HEK293 (cell line): Measurements from ENCODE around the gene DCTN5.

ENCODE experiments used
- CTCF ChIA-PET: fragments of 350-600 bp; formaldehyde crosslinking; extraction: SDS; loops from one replicate; lab custom pipeline; 2021; ENCODE audit warnings: antibody characterized with exemption; lab: Yijun Ruan, JAX
- POLR2A ChIA-PET: fragments of 300-600 bp; formaldehyde crosslinking; extraction: SDS; loops from one replicate; lab custom pipeline; 2020; ENCODE audit warnings: antibody characterized with exemption, inconsistent platforms; lab: Yijun Ruan, JAX
- H3K27ac ChIP-seq: fragments of 200-500 bp; sonication (Bioruptor generic); 2 replicates; pipeline ENCODE4 v1.5.1; 2014; ENCODE audit warnings: low read depth, low read length, control low read depth, inconsistent platforms; ENCODE audit errors: extremely low read depth
- H3K36me3 ChIP-seq, 2 experiments: fragments of 200-500 bp in 1 of 2; sonication (Bioruptor generic) in 1 of 2; 1 replicate in 1 of 2; 2 replicates in 1 of 2; pipeline ENCODE4 v1.5.1; 2014 to 2017; ENCODE audit warnings: inconsistent platforms in 2 of 2, low read length in 2 of 2; ENCODE audit not compliant: control insufficient read depth in 2 of 2, insufficient read depth in 1 of 2
- H3K4me1 ChIP-seq: fragments of 200-500 bp; sonication (Bioruptor generic); 2 replicates; pipeline ENCODE4 v1.5.1; 2014; ENCODE audit warnings: mild to moderate bottlenecking, low read length, inconsistent platforms; ENCODE audit not compliant: control insufficient read depth, insufficient read depth
- H3K4me3 ChIP-seq: 2 replicates; pipeline ENCODE4 v1.5.1; 2011; ENCODE audit warnings: low read depth, mild to moderate bottlenecking, control low read depth, low read length, moderate library complexity
- H3K9me3 ChIP-seq: fragments of 200-500 bp; sonication (Bioruptor generic); 2 replicates; pipeline ENCODE4 v1.5.1; 2014; ENCODE audit warnings: low read depth, low read length, inconsistent platforms; ENCODE audit not compliant: control insufficient read depth, insufficient read depth
- GLI4 ChIP-seq: fragments of 450-650 bp; formaldehyde crosslinking; IDR thresholded peaks from 2 replicates; pipeline ENCODE4 v1.5.1; 2016; ENCODE audit warnings: missing biosample characterization, missing genetic modification characterization
- GLIS1 ChIP-seq: fragments of 450-650 bp; formaldehyde crosslinking; IDR thresholded peaks from 2 replicates; pipeline ENCODE4 v1.5.1; 2016; ENCODE audit warnings: missing biosample characterization, missing genetic modification characterization
- KLF1 ChIP-seq: fragments of 450-650 bp; formaldehyde crosslinking; IDR thresholded peaks from 2 replicates; pipeline ENCODE4 v1.5.1; 2016; ENCODE audit warnings: missing biosample characterization, missing genetic modification characterization
- KLF17 ChIP-seq: fragments of 450-650 bp; formaldehyde crosslinking; IDR thresholded peaks from 2 replicates; pipeline ENCODE4 v1.5.1; 2016; ENCODE audit warnings: missing biosample characterization, missing genetic modification characterization
- MZF1 ChIP-seq: fragments of 450-650 bp; formaldehyde crosslinking; IDR thresholded peaks from 2 replicates; pipeline ENCODE4 v1.5.1; 2017; ENCODE audit warnings: missing biosample characterization, missing genetic modification characterization, borderline replicate concordance
- OVOL3 ChIP-seq: fragments of 450-650 bp; formaldehyde crosslinking; IDR thresholded peaks from 2 replicates; pipeline ENCODE4 v1.5.1; 2016; ENCODE audit warnings: missing biosample characterization, missing genetic modification characterization
- PRDM4 ChIP-seq: fragments of 450-650 bp; formaldehyde crosslinking; IDR thresholded peaks from 2 replicates; pipeline ENCODE4 v1.5.1; 2017; ENCODE audit warnings: missing biosample characterization, missing genetic modification characterization
- PRDM6 ChIP-seq: fragments of 450-650 bp; formaldehyde crosslinking; IDR thresholded peaks from 2 replicates; pipeline ENCODE4 v1.5.1; 2017; ENCODE audit warnings: missing biosample characterization, missing genetic modification characterization
- SP3 ChIP-seq: fragments of 450-650 bp; formaldehyde crosslinking; IDR thresholded peaks from 2 replicates; pipeline ENCODE4 v1.5.1; 2016; ENCODE audit warnings: missing biosample characterization, missing genetic modification characterization
- TCF7L2 ChIP-seq: IDR thresholded peaks from 2 replicates; pipeline ENCODE4 v1.6.1; 2011; ENCODE audit warnings: low read depth, mild to moderate bottlenecking, inconsistent platforms, low read length, moderate library complexity, borderline replicate concordance
- ZBTB20 ChIP-seq: fragments of 450-650 bp; formaldehyde crosslinking; IDR thresholded peaks from 2 replicates; pipeline ENCODE4 v1.5.1; 2016; ENCODE audit warnings: missing biosample characterization, missing genetic modification characterization
- ZBTB21 ChIP-seq: fragments of 450-650 bp; formaldehyde crosslinking; IDR thresholded peaks from 2 replicates; pipeline ENCODE4 v1.5.1; 2017; ENCODE audit warnings: missing biosample characterization, missing genetic modification characterization
- ZIC2 ChIP-seq: fragments of 450-650 bp; formaldehyde crosslinking; IDR thresholded peaks from 2 replicates; pipeline ENCODE4 v1.5.1; 2016; ENCODE audit warnings: missing biosample characterization, missing genetic modification characterization
- ZNF140 ChIP-seq: fragments of 450-650 bp; formaldehyde crosslinking; IDR thresholded peaks from 2 replicates; pipeline ENCODE4 v1.5.1; 2016; ENCODE audit warnings: missing biosample characterization, missing genetic modification characterization
- ZNF223 ChIP-seq: fragments of 450-650 bp; formaldehyde crosslinking; IDR thresholded peaks from 2 replicates; pipeline ENCODE4 v1.5.1; 2016; ENCODE audit warnings: missing biosample characterization, missing genetic modification characterization
- ZNF248 ChIP-seq: fragments of 450-650 bp; formaldehyde crosslinking; IDR thresholded peaks from 2 replicates; pipeline ENCODE4 v1.5.1; 2017; ENCODE audit warnings: missing biosample characterization, missing genetic modification characterization
- ZNF280C ChIP-seq: fragments of 450-650 bp; formaldehyde crosslinking; IDR thresholded peaks from 2 replicates; pipeline ENCODE4 v1.5.1; 2016; ENCODE audit warnings: missing biosample characterization, missing genetic modification characterization
- ZNF544 ChIP-seq: fragments of 450-650 bp; formaldehyde crosslinking; IDR thresholded peaks from 2 replicates; pipeline ENCODE4 v1.5.0; 2017; ENCODE audit warnings: missing biosample characterization, missing genetic modification characterization
- ZNF549 ChIP-seq: fragments of 450-650 bp; IDR thresholded peaks from 2 replicates; pipeline ENCODE4 v1.5.1; 2018; ENCODE audit warnings: missing biosample characterization, missing genetic modification characterization, mild to moderate bottlenecking, inconsistent platforms, moderate library complexity
- ZNF560 ChIP-seq: fragments of 450-650 bp; formaldehyde crosslinking; IDR thresholded peaks from 2 replicates; pipeline ENCODE4 v1.5.1; 2017; ENCODE audit warnings: missing biosample characterization, missing genetic modification characterization, borderline replicate concordance
- ZNF580 ChIP-seq: fragments of 450-650 bp; formaldehyde crosslinking; IDR thresholded peaks from 2 replicates; pipeline ENCODE4 v1.5.1; 2016; ENCODE audit warnings: missing biosample characterization, missing genetic modification characterization
- ZNF585B ChIP-seq: fragments of 450-650 bp; formaldehyde crosslinking; IDR thresholded peaks from 2 replicates; pipeline ENCODE4 v1.5.1; 2016; ENCODE audit warnings: missing biosample characterization, missing genetic modification characterization
- ZNF596 ChIP-seq: fragments of 450-650 bp; IDR thresholded peaks from 2 replicates; pipeline ENCODE4 v1.5.0; 2018; ENCODE audit warnings: missing biosample characterization, mild to moderate bottlenecking, missing genetic modification characterization, moderate library complexity
- ZNF621 ChIP-seq: fragments of 450-650 bp; formaldehyde crosslinking; IDR thresholded peaks from 2 replicates; pipeline ENCODE4 v1.5.1; 2017; ENCODE audit warnings: missing biosample characterization, missing genetic modification characterization
- ZNF792 ChIP-seq: fragments of 450-650 bp; formaldehyde crosslinking; IDR thresholded peaks from 2 replicates; pipeline ENCODE4 v1.5.1; 2016; ENCODE audit warnings: missing biosample characterization, missing genetic modification characterization
- ZSCAN5A ChIP-seq: fragments of 450-650 bp; formaldehyde crosslinking; IDR thresholded peaks from 2 replicates; pipeline ENCODE4 v1.5.1; 2016; ENCODE audit warnings: missing biosample characterization, missing genetic modification characterization

Gene DCTN5

GRCh38 chr16:23724096-23724784, 83.0 kb downstream of the DCTN5 start:
- no peaks in the 10 kb centered on the region for H3K4me1 ChIP-seq
- H3K9me3 ChIP-seq = no peaks in the 10 kb centered on the region
- no peak overlapping the region for H3K4me3 ChIP-seq
- no peaks in the 10 kb centered on the region for H3K36me3 ChIP-seq
- no peak for TF ChIP-seq ZNF140 (tag by site-specific recombination)
- TF ChIP-seq ZNF621 (tag by site-specific recombination) = no peak
- no peak for TF ChIP-seq OVOL3 (tag by site-specific recombination)
- TF ChIP-seq ZNF248 (tag by site-specific recombination) = no peak
- TF ChIP-seq GLIS1 (tag by site-specific recombination) = no peak
- TF ChIP-seq MZF1 = no peak
- TF ChIP-seq KLF1 = no peak
- no peak for TF ChIP-seq ZNF544 (tag by site-specific recombination)
- no peak for TF ChIP-seq PRDM4 (tag by site-specific recombination)
- TF ChIP-seq ZNF596 (tag by site-specific recombination) = no peak
- TF ChIP-seq ZSCAN5A (tag by site-specific recombination) = no peak
- TF ChIP-seq ZNF580 (tag by site-specific recombination) = no peak
- TF ChIP-seq ZNF560 (tag by site-specific recombination) = no peak
- no peak for TF ChIP-seq TCF7L2
- no peak for TF ChIP-seq ZNF280C (tag by site-specific recombination)
- POLR2A ChIA-PET = no interaction called here
- H3K27ac ChIP-seq = no peak overlapping the region
- CTCF ChIA-PET = no interaction called here

GRCh38 chr16:23724785-23725131, 83.5 kb downstream of the DCTN5 start:
- Histone ChIP-seq H3K9me3 (no peaks in the 10 kb centered on the region), H3K4me3 (no peak overlapping the region), H3K36me3 (no peaks in the 10 kb centered on the region), H3K27ac (no peak overlapping the region), H3K4me1 (no peaks in the 10 kb centered on the region)
- POLR2A ChIA-PET = no interaction called here
- CTCF ChIA-PET = no interaction called here
- TF ChIP-seq OVOL3 (tag by site-specific recombination) (no peak), ZNF223 (tag by site-specific recombination) (no peak), ZBTB21 (tag by site-specific recombination) (no peak), ZNF585B (no peak), GLI4 (tag by site-specific recombination) (no peak), ZNF792 (no peak), ZBTB20 (tag by site-specific recombination) (no peak), SP3 (tag by site-specific recombination) (no peak), ZIC2 (tag by site-specific recombination) (no peak), KLF17 (tag by site-specific recombination) (no peak), PRDM6 (no peak), ZNF549 (tag by site-specific recombination) (no peak)
